ENCODE results near the gene SYT14. TPM values are rescaled to one million over a fixed set of nuclear protein-coding genes. Genes with fewer than 3 reads are reported as not detected.

The SYT14 gene
- total RNA-seq, 1 experiment from 2014 or later = 10.3 TPM

DNA sequence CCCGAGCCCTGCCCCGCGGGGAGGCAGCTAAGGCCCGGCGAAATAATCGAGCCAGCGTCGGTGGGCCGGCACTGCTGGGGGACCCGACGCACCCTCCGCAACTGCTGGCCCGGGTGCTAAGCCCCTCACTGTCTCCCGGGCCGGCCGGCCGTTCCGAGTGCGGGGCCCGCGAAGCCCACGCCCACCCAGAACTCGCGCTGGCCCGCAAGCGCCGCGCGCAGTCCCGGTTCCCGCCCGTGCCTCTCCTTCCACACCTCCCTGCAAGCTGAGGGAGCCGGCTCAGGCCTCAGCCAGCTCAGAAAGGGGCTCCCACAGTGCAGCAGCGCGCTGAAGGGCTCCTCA, 49.0 kb upstream of the SYT14 start:
- Histone ChIP-seq H4K91ac (ENCODE audit: insufficient read length, low read depth, low read length) (no peak overlapping the region), H3K23me2 (ENCODE audit: insufficient read length, low read depth, low read length, poor library complexity, severe bottlenecking) (no peaks in the 10 kb centered on the region), H3K14ac (ENCODE audit: insufficient read depth, low read length) (no peak overlapping the region), H3K9ac (ENCODE audit: extremely low read depth, insufficient read length, low read length) (no peak overlapping the region), H3K27me3 (ENCODE audit: insufficient read depth, low read length) (no peaks in the 10 kb centered on the region), H3T11ph (ENCODE audit: low read length) (no peak overlapping the region), H2BK12ac (ENCODE audit: insufficient read length, low read depth, low read length) (no peak overlapping the region), H2AK5ac (ENCODE audit: insufficient read length, low read length) (no peak overlapping the region), H4K8ac (replicated peaks; ENCODE audit: insufficient read length, low read depth, low read length) (no peak overlapping the region), H2BK5ac (ENCODE audit: insufficient read length, low read length) (no peak overlapping the region), H3K79me2 (ENCODE audit: insufficient read depth, low read length) (no peaks in the 10 kb centered on the region), H3K4me1 (ENCODE audit: insufficient read depth, low read length) (no peaks in the 10 kb centered on the region), H3K56ac (ENCODE audit: insufficient read length, low read depth, low read length) (no peak overlapping the region), H2BK120ac (ENCODE audit: low read depth, low read length, poor library complexity, severe bottlenecking) (no peak overlapping the region), H2BK20ac (ENCODE audit: low read depth, low read length, poor library complexity, severe bottlenecking) (no peak overlapping the region), H3K18ac (ENCODE audit: insufficient read length, low read depth, low read length) (no peak overlapping the region), H3K79me1 (ENCODE audit: insufficient read depth, low read depth, low read length, poor library complexity, severe bottlenecking) (no peaks in the 10 kb centered on the region), H2BK15ac (ENCODE audit: low read depth, low read length) (no peak overlapping the region), H3K4ac (ENCODE audit: low read depth, low read length) (no peak overlapping the region), H3K4me2 (ENCODE audit: insufficient read depth, insufficient read length, low read length) (no peak overlapping the region), H2AFZ (ENCODE audit: low read length) (no peak overlapping the region), H4K20me1 (ENCODE audit: control insufficient read depth, insufficient read depth, insufficient read length) (no peaks in the 10 kb centered on the region), H3K9me3 (ENCODE audit: control insufficient read depth, low read depth, low read length) (no peaks in the 10 kb centered on the region), H3K23ac (ENCODE audit: insufficient read length, low read depth, low read length) (no peak overlapping the region), H3K27ac (ENCODE audit: insufficient read length, low read depth, low read length) (no peak overlapping the region), H4K5ac (ENCODE audit: insufficient read length, low read depth, low read length) (no peak overlapping the region)
- DNase-seq = no peak
- no CpG with 5 or more reads among the region's 35 CpGs for WGBS (ENCODE audit: extremely low coverage, insufficient read length, low lambda C conversion rate)
- TF ChIP-seq, protein P1, sequence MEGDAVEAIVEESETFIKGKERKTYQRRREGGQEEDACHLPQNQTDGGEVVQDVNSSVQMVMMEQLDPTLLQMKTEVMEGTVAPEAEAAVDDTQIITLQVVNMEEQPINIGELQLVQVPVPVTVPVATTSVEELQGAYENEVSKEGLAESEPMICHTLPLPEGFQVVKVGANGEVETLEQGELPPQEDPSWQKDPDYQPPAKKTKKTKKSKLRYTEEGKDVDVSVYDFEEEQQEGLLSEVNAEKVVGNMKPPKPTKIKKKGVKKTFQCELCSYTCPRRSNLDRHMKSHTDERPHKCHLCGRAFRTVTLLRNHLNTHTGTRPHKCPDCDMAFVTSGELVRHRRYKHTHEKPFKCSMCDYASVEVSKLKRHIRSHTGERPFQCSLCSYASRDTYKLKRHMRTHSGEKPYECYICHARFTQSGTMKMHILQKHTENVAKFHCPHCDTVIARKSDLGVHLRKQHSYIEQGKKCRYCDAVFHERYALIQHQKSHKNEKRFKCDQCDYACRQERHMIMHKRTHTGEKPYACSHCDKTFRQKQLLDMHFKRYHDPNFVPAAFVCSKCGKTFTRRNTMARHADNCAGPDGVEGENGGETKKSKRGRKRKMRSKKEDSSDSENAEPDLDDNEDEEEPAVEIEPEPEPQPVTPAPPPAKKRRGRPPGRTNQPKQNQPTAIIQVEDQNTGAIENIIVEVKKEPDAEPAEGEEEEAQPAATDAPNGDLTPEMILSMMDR (conservative IDR thresholded peaks at IDR 0.05) = no peak
- H3K36me3 Mint-ChIP-seq (ENCODE audit: insufficient read depth in 1 of 3, low read depth in 3 of 3) = no peaks in the 10 kb centered on the region
- no peak overlapping the region for H3K27ac Mint-ChIP-seq
- H3K4me3 Mint-ChIP-seq = no peak overlapping the region
- H3K4me1 Mint-ChIP-seq = peaks cover 6 to 11% of the 10 kb centered on the region in 2 experiments
- no peaks in the 10 kb centered on the region for H3K9me3 Mint-ChIP-seq
- H3K27me3 Mint-ChIP-seq (ENCODE audit: low read depth) = peaks cover 2% of the 10 kb centered on the region; the same call in 1 of the 2 replicates
